Thyroid gland (tissue), 4 donors: ENCODE results near the gene SLAMF6. TPM values are rescaled to one million over a fixed set of nuclear protein-coding genes. Genes with fewer than 3 reads are reported as not detected.

ENCODE experiments used
- DNase-seq, 2 donors: peaks; one replicate each; pipeline ENCODE4 v3.0.0-alpha.2; 2019
- H3K27ac ChIP-seq, 3 donors: fragments of 200-600 bp; sonication (generic); 1 replicate in 2 of 3; 2 replicates in 1 of 3; pipeline ENCODE4 v1.5.1; 2016 to 2019; ENCODE audit warnings: mild to moderate bottlenecking in 1 of 3, moderate library complexity in 1 of 3
- H3K27me3 ChIP-seq: fragments of 200-600 bp; sonication (generic); one replicate; pipeline ENCODE4 v1.5.1; 2019
- H3K36me3 ChIP-seq, 2 donors: fragments of 200-600 bp; sonication (generic); one replicate each; pipeline ENCODE4 v1.5.1; 2016 to 2019
- H3K4me1 ChIP-seq, 2 donors: fragments of 200-600 bp; sonication (generic); one replicate each; pipeline ENCODE4 v1.5.1; 2017 to 2019
- H3K4me3 ChIP-seq, 3 donors: fragments of 200-600 bp; sonication (generic); replicated peaks in 1 of 3; 1 replicate in 2 of 3; 2 replicates in 1 of 3; pipeline ENCODE4 v1.5.1; 2016; ENCODE audit warnings: mild to moderate bottlenecking in 1 of 3
- H3K9me3 ChIP-seq: fragments of 200-600 bp; sonication (generic); one replicate; pipeline ENCODE4 v1.5.1; 2017
- CTCF ChIP-seq, 6 experiments: fragments of 200-600 bp in 3 of 6; fragments of 450-650 bp in 3 of 6; sonication (generic) in 3 of 6; IDR thresholded peaks; one replicate each; pipeline ENCODE4 v1.5.1; 2016 to 2019; ENCODE audit warnings: antibody characterized with exemption in 6 of 6, mild to moderate bottlenecking in 2 of 6, inconsistent platforms in 1 of 6, moderate library complexity in 1 of 6
- POLR2A ChIP-seq, 2 donors: fragments of 450-650 bp; IDR thresholded peaks; one replicate each; pipeline ENCODE4 v1.6.1; 2017; ENCODE audit warnings: antibody characterized with exemption in 2 of 2, mild to moderate bottlenecking in 2 of 2, moderate library complexity in 1 of 2
- WGBS, 2 donors: methylation state at CpG; one replicate each; pipeline ENCODE4 v1.1.5; 2017; 5-methylcytosine and 5-hydroxymethylcytosine counted together
- intact Hi-C: fragments of 100-400 bp; cut with DNase I; formaldehyde crosslinking; loops from one replicate; pipeline ENCODE4 v1.15.1; 2023
- total RNA-seq, 4 donors: library from RNA; depleted of rRNA; stranded (reverse); fragments of >200 nt; gene quantifications; one replicate each; pipeline ENCODE4 v1.2.3, GENCODE V29; 2016

SLAMF6 gene
- total RNA-seq, 4 donors from 2014 or later, result 1.3 to 3.6 (median 1.7) TPM

- Histone ChIP-seq H3K27me3 (no peaks in the 10 kb centered on the region), H3K4me1 (no peaks in the 10 kb centered on the region), H3K4me3 (no peak overlapping the region), H3K9me3 (no peaks in the 10 kb centered on the region), H3K36me3 (no peaks in the 10 kb centered on the region), H3K27ac (no peak overlapping the region)
- DNase-seq, result no peak
- 71 to 73% methylated on average over 5 of the region's 5 CpGs for WGBS, 2 donors
- intact Hi-C loops, result no loop called here
- TF ChIP-seq CTCF (IDR thresholded peaks at IDR 0.05), result no peak
- TF ChIP-seq POLR2A (IDR thresholded peaks at IDR 0.05), result no peak
Observed at GRCh38 chr1:160548960-160549664, 26.1 kb upstream of the SLAMF6 start.

- no peaks in the 10 kb centered on the region for H3K36me3 ChIP-seq
- DNase-seq, result no peak
- no peaks in the 10 kb centered on the region for H3K4me1 ChIP-seq
- no peaks in the 10 kb centered on the region for H3K9me3 ChIP-seq
- intact Hi-C loops, result no loop called here
- H3K4me3 ChIP-seq, result no peak overlapping the region
- TF ChIP-seq POLR2A (IDR thresholded peaks at IDR 0.05) (no peak), CTCF (IDR thresholded peaks at IDR 0.05) (no peak)
- WGBS, 2 donors, result 69 to 75% methylated on average over 3 of the region's 3 CpGs
- H3K27me3 ChIP-seq, result no peaks in the 10 kb centered on the region
- no peak overlapping the region for H3K27ac ChIP-seq
Observed at GRCh38 chr1:160548183-160548582, 25.1 kb upstream of the SLAMF6 start.

GRCh38 chr1:160547422-160547821 is 24.4 kb upstream of the SLAMF6 start:
- Histone ChIP-seq H3K27me3 (no peaks in the 10 kb centered on the region), H3K4me3 (no peak overlapping the region), H3K27ac (no peak overlapping the region), H3K36me3 (no peaks in the 10 kb centered on the region), H3K4me1 (no peaks in the 10 kb centered on the region), H3K9me3 (no peaks in the 10 kb centered on the region)
- DNase-seq, result no peak
- intact Hi-C loops, result no loop called here
- WGBS, 2 donors, result 82 to 90% methylated on average over 4 of the region's 4 CpGs
- no peak for TF ChIP-seq CTCF (IDR thresholded peaks at IDR 0.05)
- no peak for TF ChIP-seq POLR2A (IDR thresholded peaks at IDR 0.05)

GRCh38 chr1:160546942-160547341 is 23.9 kb upstream of the SLAMF6 start:
- Histone ChIP-seq H3K9me3 (no peaks in the 10 kb centered on the region), H3K4me3 (no peak overlapping the region), H3K27ac (no peak overlapping the region), H3K27me3 (no peaks in the 10 kb centered on the region), H3K36me3 (no peaks in the 10 kb centered on the region), H3K4me1 (no peaks in the 10 kb centered on the region)
- TF ChIP-seq POLR2A (IDR thresholded peaks at IDR 0.05), result no peak
- TF ChIP-seq CTCF (IDR thresholded peaks at IDR 0.05), result no peak
- intact Hi-C loops, result no loop called here
- WGBS, 2 donors, result 87 to 100% methylated on average over 2 of the region's 2 CpGs
- DNase-seq, result no peak

- H3K4me3 ChIP-seq, result no peak overlapping the region
- 95 to 97% methylated on average over 1 of the region's 1 CpG for WGBS, 2 donors
- no peaks in the 10 kb centered on the region for H3K4me1 ChIP-seq
- intact Hi-C loops, result no loop called here
- no peaks in the 10 kb centered on the region for H3K36me3 ChIP-seq
- TF ChIP-seq CTCF (IDR thresholded peaks at IDR 0.05), result peak in 1 of 6 experiments; percentile 13
- no peak for TF ChIP-seq POLR2A (IDR thresholded peaks at IDR 0.05)
- H3K9me3 ChIP-seq, result no peaks in the 10 kb centered on the region
- no peak overlapping the region for H3K27ac ChIP-seq
- DNase-seq, result no peak
- no peaks in the 10 kb centered on the region for H3K27me3 ChIP-seq
Observed at GRCh38 chr1:160544647-160545046, 21.6 kb upstream of the SLAMF6 start.
